ENCODE results near the gene BOLA2.
"Not testable (repeated sequence)": the region's sequence is repeated elsewhere in the genome, so short reads cannot be mapped to it uniquely, and the experiment has no call there.

The BOLA2 gene

DNA sequence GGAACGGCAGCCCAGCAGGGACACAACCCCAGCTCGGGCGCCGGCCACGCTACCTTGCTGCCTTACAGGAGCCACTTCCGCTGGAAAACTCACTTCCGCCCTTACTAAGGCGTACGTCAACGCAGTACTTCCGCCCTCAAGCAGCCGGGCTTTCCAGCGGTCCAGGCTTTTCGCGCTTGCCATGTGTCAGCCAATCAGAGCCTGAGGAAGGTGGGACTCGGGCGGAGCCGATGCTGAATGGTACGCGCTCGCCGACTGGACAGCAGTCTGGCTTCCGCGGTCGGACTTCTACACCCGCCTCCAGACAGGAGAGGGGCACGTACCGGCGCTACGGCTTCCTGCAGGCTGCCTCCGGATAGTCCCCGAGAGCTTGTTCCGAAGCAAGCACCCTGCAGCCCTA, at the start of gene BOLA2, which contains the start of gene SLX1B:
BOLA2 (minus strand) TSS at position 83 of the 400 bp plus-strand sequence. CDS start 98 bp downstream, outside the sequence.
SLX1B (plus strand) TSS at position 265 of the 400 bp plus-strand sequence.
- not testable (repeated sequence) for H3K27ac ChIP-seq (ENCODE audit: low read length); DNase-seq (ENCODE audit: low read depth, low spot score); H3K4me3 ChIP-seq (ENCODE audit: low read length); H3K36me3 ChIP-seq (ENCODE audit: control insufficient read depth, insufficient read depth, low read length); H3K4me1 ChIP-seq (ENCODE audit: control insufficient read depth, insufficient read depth, low read length); H3K27me3 ChIP-seq (ENCODE audit: control insufficient read depth, insufficient read depth, low read length); H3K9me3 ChIP-seq (ENCODE audit: control insufficient read depth, insufficient read depth, low read length)
- WGBS (ENCODE audit: insufficient coverage, insufficient read length) = no CpG with 5 or more reads among the region's 33 CpGs

DNA sequence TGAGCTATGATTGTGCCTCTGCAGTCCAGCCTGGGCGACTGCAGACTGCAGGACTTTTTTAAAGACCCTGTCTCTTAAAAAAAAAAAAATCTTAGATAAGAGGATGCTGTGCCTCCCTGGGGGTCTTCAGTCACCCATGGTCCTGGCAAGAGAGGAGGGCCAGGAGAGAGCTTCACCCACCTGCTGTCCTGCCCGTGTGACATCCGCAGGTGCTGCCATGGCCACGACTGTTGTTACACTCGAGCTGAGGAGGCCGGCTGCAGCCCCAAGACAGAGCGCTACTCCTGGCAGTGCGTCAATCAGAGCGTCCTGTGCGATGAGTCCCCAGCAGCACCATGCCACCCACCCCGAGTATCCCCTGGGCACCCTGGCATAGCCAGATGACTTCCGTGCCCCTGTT, 28.1 kb upstream of the BOLA2 start:
- H3K4me1 ChIP-seq (ENCODE audit: control insufficient read depth, insufficient read depth, low read length); H3K27ac ChIP-seq (ENCODE audit: low read length); H3K4me3 ChIP-seq (ENCODE audit: low read length); H3K36me3 ChIP-seq (ENCODE audit: control insufficient read depth, insufficient read depth, low read length); H3K27me3 ChIP-seq (ENCODE audit: control insufficient read depth, insufficient read depth, low read length); H3K9me3 ChIP-seq (ENCODE audit: control insufficient read depth, insufficient read depth, low read length); DNase-seq (ENCODE audit: low read depth, low spot score): not testable (repeated sequence)
- no CpG with 5 or more reads among the region's 12 CpGs for WGBS (ENCODE audit: insufficient coverage, insufficient read length)

DNA sequence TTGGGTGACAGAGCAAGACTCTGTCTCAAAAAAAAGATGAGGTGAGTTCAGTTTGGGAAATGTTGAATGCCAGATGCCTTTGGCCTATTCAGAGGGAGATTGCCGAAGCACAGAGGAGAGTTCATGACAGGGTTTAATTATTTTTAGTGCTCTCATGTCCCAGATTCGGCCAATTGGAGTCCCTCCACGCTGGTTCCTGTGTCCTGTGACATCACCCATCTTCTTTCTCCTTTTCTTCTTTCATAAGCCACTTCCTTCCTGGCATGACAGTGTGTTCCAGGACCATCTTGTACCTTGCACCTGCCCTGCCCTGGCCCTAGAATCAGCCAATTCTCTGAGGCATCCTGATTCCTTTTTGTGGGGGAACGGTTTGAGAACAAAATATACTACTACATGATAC, 17.9 kb upstream of the BOLA2 start:
- H3K27me3 ChIP-seq (ENCODE audit: control insufficient read depth, insufficient read depth, low read length); H3K9me3 ChIP-seq (ENCODE audit: control insufficient read depth, insufficient read depth, low read length); H3K36me3 ChIP-seq (ENCODE audit: control insufficient read depth, insufficient read depth, low read length); H3K27ac ChIP-seq (ENCODE audit: low read length); DNase-seq (ENCODE audit: low read depth, low spot score); H3K4me3 ChIP-seq (ENCODE audit: low read length); H3K4me1 ChIP-seq (ENCODE audit: control insufficient read depth, insufficient read depth, low read length): not testable (repeated sequence)
- no CpG with 5 or more reads among the region's 4 CpGs for WGBS (ENCODE audit: insufficient coverage, insufficient read length)

DNA sequence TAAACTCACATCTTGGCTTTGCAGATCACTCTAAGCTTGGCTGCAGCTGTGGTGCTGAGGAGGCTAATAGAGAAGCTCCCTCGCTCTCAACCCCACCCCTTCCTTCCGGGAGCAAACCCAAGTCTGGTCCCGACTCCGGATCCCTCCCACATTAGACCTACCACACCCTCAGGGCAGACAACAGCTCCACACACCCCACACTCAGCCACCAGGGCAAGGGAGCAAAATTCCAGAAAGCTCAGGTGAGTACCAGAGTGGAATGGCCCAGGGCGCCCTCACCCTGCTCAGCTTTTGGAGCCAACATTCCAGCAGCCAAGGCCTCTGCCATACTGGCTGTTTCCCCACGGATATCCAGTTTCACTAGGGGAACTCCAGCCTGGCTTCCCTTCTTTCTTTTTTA, 15.5 kb upstream of the BOLA2 start:
- not testable (repeated sequence) for H3K27ac ChIP-seq (ENCODE audit: low read length); DNase-seq (ENCODE audit: low read depth, low spot score); H3K4me3 ChIP-seq (ENCODE audit: low read length); H3K36me3 ChIP-seq (ENCODE audit: control insufficient read depth, insufficient read depth, low read length); H3K27me3 ChIP-seq (ENCODE audit: control insufficient read depth, insufficient read depth, low read length); H3K4me1 ChIP-seq (ENCODE audit: control insufficient read depth, insufficient read depth, low read length); H3K9me3 ChIP-seq (ENCODE audit: control insufficient read depth, insufficient read depth, low read length)
- no CpG with 5 or more reads among the region's 6 CpGs for WGBS (ENCODE audit: insufficient coverage, insufficient read length)

DNA sequence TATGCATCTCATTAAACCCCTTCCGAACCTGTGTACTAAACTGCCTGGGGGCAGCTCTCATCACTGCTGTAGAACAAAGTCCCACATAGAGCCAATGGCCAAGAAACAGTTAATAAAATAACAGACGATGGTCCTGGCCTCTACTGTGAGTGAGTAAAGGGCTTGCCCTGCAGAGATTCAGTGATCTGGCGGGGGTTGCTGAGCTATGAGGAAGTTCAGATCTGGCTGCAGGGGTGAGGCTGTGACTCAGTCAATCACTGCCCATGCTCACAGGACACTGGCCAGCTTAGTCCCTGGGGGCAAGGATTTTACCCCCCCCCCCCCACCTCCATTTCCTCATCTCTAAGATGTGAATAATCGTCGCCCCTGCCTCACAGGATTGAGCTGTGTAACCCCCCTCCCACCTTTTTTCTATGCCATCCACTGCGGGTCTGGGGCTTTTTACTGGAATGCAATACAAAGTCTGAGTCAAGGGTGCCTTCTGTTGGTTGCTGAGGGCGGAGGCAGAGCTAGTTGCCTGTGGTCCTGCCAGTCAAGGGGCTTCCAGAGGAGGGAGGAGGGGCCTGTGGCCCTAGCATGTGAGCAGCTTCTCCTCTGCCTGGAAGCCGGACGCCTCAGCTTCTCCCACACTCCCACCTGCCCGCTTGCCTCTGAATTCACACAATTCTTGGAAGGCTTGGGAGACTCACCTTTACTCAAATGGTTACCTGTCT, 13.7 kb upstream of the BOLA2 start:
- not testable (repeated sequence) for H3K4me1 ChIP-seq (ENCODE audit: control insufficient read depth, insufficient read depth, low read length); H3K4me3 ChIP-seq (ENCODE audit: low read length); DNase-seq (ENCODE audit: low read depth, low spot score); H3K27me3 ChIP-seq (ENCODE audit: control insufficient read depth, insufficient read depth, low read length); H3K27ac ChIP-seq (ENCODE audit: low read length); H3K36me3 ChIP-seq (ENCODE audit: control insufficient read depth, insufficient read depth, low read length); H3K9me3 ChIP-seq (ENCODE audit: control insufficient read depth, insufficient read depth, low read length)
- no CpG with 5 or more reads among the region's 10 CpGs for WGBS (ENCODE audit: insufficient coverage, insufficient read length)

DNA sequence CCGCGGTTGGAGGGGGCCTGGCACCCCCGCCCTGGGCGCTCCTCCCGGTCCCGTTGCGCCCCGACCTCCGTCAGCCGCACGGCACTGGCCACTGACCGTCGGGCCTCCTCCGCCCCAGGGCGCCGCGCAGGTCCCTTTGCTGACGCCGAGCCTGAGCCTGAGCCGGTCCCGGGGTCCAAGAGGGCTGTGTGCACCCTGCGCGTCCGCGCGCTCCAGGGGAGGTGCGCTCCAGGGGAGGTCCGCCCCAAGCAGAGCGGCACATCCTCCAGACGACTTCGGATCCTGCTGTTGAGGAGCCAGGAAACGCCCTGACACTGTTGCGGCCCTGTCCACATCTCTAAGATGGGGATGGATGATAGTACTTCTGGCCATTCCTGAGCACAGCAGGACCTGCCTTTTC, 12.8 kb upstream of the BOLA2 start:
- not testable (repeated sequence) for DNase-seq (ENCODE audit: low read depth, low spot score); H3K9me3 ChIP-seq (ENCODE audit: control insufficient read depth, insufficient read depth, low read length); H3K36me3 ChIP-seq (ENCODE audit: control insufficient read depth, insufficient read depth, low read length); H3K4me3 ChIP-seq (ENCODE audit: low read length); H3K27ac ChIP-seq (ENCODE audit: low read length); H3K27me3 ChIP-seq (ENCODE audit: control insufficient read depth, insufficient read depth, low read length); H3K4me1 ChIP-seq (ENCODE audit: control insufficient read depth, insufficient read depth, low read length)
- WGBS (ENCODE audit: insufficient coverage, insufficient read length) = no CpG with 5 or more reads among the region's 33 CpGs

DNA sequence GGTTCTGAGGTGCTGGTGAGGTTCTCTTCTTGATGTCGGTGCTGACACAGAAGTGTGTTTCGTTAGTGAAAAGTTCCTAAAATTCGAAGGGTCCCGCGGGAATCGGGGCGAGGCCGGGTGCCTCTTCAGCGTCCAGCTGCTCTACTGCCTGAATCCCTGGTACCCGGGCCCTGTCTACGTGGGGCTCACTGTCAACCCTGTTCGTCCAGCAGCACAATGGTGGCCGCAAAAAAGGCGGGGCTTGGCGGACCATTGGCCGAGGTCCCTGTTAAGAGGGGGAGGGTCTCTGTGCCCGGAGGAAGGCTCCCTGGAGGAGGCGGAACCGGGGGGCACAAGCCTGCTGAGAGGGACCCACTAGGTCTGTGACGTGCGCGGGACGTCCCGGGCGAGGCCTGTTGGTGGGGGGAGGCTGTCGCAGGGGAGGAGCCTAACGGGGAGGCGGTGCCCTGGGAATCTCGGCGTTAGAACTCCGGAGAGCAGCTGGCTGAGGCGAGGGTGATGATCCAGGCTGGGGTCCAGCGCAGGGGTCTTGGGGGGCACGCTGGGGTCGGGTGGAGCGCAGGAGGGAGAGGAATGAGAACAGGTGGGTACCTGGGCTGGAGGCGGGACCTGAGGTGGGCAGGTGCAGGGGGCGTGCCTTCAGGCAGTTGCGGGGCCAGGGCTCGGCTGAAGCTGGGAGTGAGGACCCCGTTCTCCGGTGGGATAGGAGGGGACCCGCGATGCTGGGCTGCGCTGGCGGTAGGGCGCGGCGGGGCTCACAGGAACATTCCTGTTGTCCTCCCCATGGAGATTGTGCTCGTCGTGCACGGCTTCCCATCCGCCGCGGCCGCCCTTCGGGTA, 12.1 kb upstream of the BOLA2 start:
- not testable (repeated sequence) for H3K27me3 ChIP-seq (ENCODE audit: control insufficient read depth, insufficient read depth, low read length); H3K4me3 ChIP-seq (ENCODE audit: low read length); H3K27ac ChIP-seq (ENCODE audit: low read length); H3K4me1 ChIP-seq (ENCODE audit: control insufficient read depth, insufficient read depth, low read length); DNase-seq (ENCODE audit: low read depth, low spot score); H3K9me3 ChIP-seq (ENCODE audit: control insufficient read depth, insufficient read depth, low read length); H3K36me3 ChIP-seq (ENCODE audit: control insufficient read depth, insufficient read depth, low read length)
- no CpG with 5 or more reads among the region's 57 CpGs for WGBS (ENCODE audit: insufficient coverage, insufficient read length)

DNA sequence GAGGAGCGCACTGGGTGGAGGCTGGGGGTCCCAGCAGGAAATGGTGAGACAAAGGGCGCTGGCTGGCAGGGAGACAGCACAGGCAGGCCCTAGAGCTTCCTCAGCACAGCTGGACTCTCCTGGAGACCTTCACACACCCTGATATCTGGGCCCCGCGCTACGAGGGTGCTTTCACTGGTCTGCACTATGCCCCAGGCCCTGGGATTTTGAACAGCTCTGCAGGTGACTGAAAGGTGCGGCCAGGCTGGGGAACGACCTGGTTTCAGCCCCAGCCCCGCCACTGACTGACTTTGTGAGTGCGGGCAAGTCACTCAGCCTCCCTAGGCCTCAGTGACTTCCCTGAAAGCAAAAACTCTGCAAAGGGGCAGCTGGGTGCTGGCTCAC, 6.5 kb upstream of the BOLA2 start:
- not testable (repeated sequence) for H3K4me1 ChIP-seq (ENCODE audit: control insufficient read depth, insufficient read depth, low read length); DNase-seq (ENCODE audit: low read depth, low spot score); H3K27ac ChIP-seq (ENCODE audit: low read length); H3K9me3 ChIP-seq (ENCODE audit: control insufficient read depth, insufficient read depth, low read length); H3K4me3 ChIP-seq (ENCODE audit: low read length); H3K27me3 ChIP-seq (ENCODE audit: control insufficient read depth, insufficient read depth, low read length); H3K36me3 ChIP-seq (ENCODE audit: control insufficient read depth, insufficient read depth, low read length)
- no CpG with 5 or more reads among the region's 9 CpGs for WGBS (ENCODE audit: insufficient coverage, insufficient read length)

DNA sequence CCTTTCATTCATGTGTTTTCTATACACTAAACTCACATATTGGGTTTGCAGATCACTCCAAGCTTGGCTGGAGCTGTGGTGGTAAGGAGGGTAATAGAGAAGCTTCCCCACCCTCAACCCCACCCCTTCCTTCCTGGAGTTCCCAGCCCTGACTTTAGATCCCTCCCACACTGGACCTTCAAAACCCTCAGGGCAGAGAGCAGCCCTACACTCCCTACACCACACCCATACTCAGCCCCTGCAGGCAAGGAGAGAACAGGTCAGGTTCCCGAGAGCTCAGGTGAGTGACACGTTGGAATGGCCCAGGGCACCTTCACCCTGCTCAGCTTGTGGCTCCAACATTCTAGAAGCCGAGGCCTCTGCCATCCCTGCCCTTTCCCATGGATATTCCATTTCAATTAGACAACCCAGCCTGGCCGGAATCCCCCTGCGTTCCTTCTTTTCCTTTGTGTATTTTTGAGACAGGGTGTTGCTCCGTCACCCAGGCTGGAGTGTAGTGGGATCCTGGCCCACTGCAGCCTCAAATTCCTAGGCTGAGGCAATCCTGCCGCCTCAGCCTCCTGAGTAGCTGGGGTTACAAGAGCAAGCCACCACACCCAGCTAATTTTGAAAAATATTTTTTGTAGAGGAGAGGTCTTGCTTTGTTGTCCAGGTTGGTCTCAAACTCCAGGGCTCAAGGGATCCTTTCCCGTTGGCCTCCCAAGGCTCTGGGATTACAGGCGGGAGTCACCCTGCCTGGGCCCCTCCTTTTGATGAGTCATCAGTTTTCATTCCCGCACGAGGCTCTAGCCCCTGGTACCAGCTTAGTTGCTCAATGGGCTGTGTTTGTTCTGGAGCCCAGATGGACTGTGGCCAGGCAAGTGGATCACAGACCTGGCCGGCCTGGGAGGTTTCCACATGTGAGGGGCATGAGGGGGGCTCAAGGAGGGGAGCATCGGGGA, 5.8 kb upstream of the BOLA2 start, which contains the start of gene SULT1A4:
SULT1A4 (plus strand) TSS at position 208 of the 941 bp plus-strand sequence. CDS start 1,473 bp downstream, outside the sequence.
- not testable (repeated sequence) for H3K9me3 ChIP-seq (ENCODE audit: control insufficient read depth, insufficient read depth, low read length); H3K36me3 ChIP-seq (ENCODE audit: control insufficient read depth, insufficient read depth, low read length); H3K4me1 ChIP-seq (ENCODE audit: control insufficient read depth, insufficient read depth, low read length); H3K27ac ChIP-seq (ENCODE audit: low read length); H3K27me3 ChIP-seq (ENCODE audit: control insufficient read depth, insufficient read depth, low read length); H3K4me3 ChIP-seq (ENCODE audit: low read length); DNase-seq (ENCODE audit: low read depth, low spot score)
- WGBS (ENCODE audit: insufficient coverage, insufficient read length) = no CpG with 5 or more reads among the region's 13 CpGs

DNA sequence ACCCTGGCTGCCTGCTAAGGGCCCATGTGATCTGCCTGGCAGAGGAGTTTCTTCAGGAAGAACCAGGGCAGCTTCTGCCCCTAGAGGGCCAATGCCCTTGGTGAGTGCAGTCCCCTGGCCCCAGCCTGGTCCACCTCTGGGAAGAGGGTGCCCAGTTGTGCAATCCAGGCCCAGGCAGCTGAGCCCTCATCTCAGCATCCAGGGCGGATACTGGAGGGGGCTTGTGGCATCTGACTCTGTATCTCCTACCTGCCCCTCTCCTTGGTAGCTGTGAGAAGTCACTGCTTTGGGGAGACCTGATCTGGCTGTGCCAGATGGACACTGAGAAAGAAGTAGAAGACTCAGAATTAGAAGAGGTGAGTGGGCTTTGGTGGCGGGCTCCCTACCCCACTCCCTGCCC, 3.5 kb upstream of the BOLA2 start:
- H3K36me3 ChIP-seq (ENCODE audit: control insufficient read depth, insufficient read depth, low read length); H3K27me3 ChIP-seq (ENCODE audit: control insufficient read depth, insufficient read depth, low read length); H3K27ac ChIP-seq (ENCODE audit: low read length); H3K9me3 ChIP-seq (ENCODE audit: control insufficient read depth, insufficient read depth, low read length); H3K4me1 ChIP-seq (ENCODE audit: control insufficient read depth, insufficient read depth, low read length); DNase-seq (ENCODE audit: low read depth, low spot score); H3K4me3 ChIP-seq (ENCODE audit: low read length): not testable (repeated sequence)
- WGBS (ENCODE audit: insufficient coverage, insufficient read length) = no CpG with 5 or more reads among the region's 2 CpGs

All from iPS DF 6.9 (cell line).